Body of pancreas (tissue), 4 donors: ENCODE measurements around the gene GOLT1A.

ENCODE experiments used
- POLR2A ChIP-seq, 3 donors: fragments of 450-650 bp; IDR thresholded peaks; one replicate each; pipeline ENCODE4 v1.6.1; 2016; ENCODE audit warnings: antibody characterized with exemption in 3 of 3, mild to moderate bottlenecking in 2 of 3
- TF ChIP-seq, protein P1 (sequence below), 7 experiments: fragments of 450-650 bp in 4 of 7; fragments of 200-600 bp in 3 of 7; sonication (generic) in 3 of 7; IDR thresholded peaks; one replicate each; pipeline ENCODE4 v1.5.1; 2016 to 2019; ENCODE audit warnings: antibody characterized with exemption in 7 of 7

DNA sequence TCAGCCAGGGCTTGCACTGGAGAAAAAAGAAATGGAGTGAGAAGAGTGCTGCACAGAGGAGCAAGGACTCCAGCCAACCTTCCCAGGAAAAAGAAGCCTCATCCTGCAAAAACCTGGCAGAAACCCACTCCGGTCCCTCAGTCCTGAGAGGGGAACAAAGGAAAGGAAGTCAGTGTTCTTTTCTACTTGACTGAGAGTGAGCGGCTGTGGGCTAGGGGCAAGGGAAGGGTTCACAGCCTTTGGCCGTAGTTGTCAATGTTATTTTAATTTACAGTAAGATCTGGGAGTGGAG is 8.9 kb upstream of the GOLT1A start:
- TF ChIP-seq, protein P1, sequence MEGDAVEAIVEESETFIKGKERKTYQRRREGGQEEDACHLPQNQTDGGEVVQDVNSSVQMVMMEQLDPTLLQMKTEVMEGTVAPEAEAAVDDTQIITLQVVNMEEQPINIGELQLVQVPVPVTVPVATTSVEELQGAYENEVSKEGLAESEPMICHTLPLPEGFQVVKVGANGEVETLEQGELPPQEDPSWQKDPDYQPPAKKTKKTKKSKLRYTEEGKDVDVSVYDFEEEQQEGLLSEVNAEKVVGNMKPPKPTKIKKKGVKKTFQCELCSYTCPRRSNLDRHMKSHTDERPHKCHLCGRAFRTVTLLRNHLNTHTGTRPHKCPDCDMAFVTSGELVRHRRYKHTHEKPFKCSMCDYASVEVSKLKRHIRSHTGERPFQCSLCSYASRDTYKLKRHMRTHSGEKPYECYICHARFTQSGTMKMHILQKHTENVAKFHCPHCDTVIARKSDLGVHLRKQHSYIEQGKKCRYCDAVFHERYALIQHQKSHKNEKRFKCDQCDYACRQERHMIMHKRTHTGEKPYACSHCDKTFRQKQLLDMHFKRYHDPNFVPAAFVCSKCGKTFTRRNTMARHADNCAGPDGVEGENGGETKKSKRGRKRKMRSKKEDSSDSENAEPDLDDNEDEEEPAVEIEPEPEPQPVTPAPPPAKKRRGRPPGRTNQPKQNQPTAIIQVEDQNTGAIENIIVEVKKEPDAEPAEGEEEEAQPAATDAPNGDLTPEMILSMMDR (IDR thresholded peaks at IDR 0.05): no peak
- TF ChIP-seq POLR2A (IDR thresholded peaks at IDR 0.05): no peak
